Activated CD8-positive, alpha-beta memory T cell treated with anti-CD3 and anti-CD28 coated beads for 48 hours (primary cell): Measurements from ENCODE around the gene GALNT9.

Source experiments
- DNase-seq, 3 experiments: peaks; one replicate each; pipeline ENCODE4 v3.0.0-alpha.2; 2020; ENCODE audit warnings: low read depth in 2 of 3, low spot score in 2 of 3

The GALNT9 gene

DNA sequence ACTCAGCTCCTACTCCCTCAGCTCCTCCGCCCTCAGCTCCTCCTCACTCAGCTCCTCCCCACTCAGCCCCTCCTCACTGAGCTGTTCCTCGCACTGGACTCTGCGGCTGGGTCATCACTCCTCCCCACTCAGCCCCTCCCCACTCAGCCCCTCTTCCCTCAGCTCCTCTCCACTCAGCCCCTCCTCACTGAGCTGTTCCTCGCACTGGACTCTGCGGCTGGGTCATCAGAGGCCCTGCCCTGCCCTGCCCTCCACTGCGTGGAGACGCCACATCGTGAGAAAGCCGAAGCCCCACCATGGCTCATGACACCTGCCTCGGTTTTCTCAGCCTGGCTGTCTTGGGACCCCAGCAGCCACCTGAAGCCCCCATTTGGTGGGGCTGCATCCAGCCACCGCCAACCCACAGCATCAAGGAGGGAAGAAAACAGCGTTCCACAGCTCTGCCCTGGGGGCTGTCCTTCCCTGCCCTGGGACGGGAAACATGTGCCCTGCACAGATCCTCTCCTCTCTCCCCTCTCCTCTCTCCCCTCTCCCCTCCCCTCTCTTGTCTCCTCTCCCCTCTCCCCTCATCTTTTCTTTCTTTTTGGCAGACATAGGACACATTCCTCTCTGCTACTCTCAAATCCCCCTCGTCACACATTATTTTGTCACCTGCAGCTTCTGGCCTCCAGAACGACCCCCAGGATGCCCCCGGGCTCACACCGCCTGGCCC, 167.4 kb downstream of the GALNT9 start:
- DNase-seq: no peak

DNA sequence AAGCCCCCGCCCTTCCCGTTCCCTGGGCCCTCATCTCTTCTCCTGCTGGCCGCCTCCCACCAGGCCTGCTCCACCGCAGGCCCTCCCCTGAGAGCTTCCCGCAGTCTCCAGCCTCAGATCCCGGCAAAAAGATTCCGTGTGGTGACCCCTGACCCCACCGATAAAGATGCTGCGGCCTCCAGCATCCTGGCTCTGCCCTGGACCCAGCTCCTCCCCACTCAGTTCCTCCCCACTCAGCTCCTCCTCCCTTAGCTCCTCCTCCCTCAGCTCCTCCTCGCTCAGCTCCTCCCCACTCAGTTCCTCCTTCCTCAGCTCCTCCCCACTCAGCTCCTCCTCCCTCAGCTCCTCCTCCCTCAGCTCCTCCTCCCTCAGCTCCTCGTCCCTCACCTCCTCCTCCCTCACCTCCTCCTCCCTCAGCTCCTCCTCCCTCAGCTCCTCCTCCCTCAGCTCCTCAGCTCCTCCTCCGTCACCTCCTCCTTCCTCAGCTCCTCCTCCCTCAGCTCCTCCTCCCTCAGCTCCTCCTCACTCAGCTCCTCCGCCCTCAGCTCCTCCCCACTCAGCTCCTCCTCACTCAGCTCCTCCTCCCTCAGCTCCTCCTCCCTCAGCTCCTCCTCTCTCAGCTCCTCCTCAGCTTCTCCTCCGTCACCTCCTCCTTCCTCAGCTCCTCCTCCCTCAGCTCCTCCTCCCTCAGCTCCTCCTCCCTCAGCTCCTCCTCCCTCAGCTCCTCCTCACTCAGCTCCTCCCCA, 168.2 kb downstream of the GALNT9 start:
- DNase-seq: no peak

DNA sequence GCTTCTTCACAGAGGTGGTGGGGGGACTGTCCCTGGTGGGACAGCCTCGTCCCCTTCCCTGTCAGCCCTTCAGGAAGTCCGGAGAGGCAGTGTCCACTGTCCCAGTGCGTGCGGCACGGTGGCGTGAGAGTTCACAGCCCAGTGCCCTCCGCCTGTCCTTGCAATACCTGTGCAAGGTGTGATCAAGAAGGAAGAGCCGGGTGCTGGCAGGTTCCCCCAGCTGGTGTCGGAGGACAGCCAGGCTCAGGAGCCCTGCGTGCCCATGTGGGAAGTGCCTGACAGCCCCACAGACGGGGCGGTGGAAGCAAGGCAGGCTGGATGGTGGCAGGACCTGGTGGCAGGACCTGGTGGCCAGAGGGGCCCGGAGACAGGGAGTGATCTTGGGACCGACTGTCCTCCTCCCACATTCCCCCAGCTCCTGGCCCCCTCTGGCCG, 168.8 kb downstream of the GALNT9 start:
- no peak for DNase-seq

DNA sequence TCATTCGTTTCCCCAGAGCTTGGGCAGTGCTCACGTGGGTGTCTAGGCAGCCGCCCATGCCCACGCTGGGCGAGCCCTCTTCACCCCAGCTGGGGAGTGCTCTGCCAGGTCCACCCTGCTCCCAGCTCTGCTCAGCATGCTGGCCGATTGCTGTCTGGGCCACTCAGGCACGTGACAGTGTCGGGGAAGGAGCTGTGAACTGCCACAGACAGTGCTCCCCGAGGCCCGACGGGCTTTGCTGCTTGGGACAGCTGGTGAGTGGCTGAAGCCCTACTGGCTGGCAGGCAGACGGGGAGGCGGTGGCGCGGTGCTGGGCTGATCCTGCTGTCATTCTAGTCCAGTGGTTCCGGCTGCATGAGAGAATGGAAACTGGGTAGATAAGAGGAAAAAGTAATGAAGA, 169.4 kb downstream of the GALNT9 start:
- DNase-seq: no peak

DNA sequence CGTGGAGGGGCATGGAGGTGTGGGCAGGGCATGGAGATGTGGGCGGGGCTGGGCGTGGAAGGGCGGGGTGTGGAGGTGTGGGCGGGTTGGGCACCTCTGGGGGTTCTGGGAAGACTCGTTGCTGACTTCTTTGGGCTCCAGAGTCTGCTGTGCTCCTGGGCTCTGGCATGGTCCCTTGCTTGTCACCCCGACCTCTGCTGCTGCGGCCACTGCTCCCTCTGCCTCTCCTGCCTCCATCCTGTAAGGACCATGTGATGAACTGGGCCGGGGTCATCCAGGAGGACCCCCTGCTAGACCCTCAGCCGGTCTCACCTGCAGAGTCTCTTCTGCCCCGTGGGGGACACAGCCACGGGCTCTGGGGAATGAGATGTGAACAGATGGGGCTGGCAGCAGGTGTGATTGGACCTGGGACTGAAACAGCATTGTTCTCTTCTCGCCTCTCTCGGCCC, 169.8 kb downstream of the GALNT9 start:
- DNase-seq: no peak

DNA sequence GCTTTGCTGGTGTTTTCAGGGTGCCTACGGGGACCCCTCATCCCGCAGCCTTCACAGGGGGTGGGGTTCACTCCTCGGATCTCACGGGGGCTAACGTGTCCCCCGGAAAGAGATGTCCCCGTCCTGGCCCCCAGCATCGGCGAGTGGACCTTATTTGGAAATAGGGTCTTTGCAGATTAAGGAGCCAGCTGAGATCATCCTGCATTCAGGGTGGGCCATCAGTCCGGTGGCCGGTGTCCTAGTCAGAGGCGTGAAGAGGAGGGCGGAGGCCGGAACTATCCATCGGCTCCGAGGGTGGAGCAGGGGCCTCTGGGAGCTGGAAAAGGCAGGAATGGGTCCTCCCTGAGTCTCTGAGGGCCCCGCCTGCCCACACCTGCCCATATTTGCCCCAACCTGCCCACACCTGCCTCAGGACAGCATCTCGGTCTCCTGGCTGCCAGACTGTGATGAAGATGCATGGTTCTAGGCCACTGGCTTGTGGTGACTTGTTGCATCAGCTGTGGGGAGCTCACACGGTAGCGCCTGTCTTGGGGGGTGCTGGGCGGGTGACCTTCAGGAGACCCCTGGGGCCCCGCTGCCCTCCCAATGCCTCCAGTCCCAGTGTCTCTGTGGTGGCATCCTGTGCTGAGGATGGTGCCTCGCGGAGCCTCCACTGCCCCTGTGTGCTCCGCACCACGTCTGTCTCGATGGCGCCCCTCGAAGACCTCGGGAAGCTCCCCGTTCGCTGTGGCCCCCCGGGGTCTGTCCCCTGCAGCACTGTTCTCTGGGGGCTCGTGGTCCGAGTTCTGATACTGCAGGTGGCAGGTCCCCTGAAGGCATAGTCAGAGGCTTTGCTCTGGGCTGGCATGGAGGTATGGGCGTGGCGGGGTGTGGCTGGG, 170.5 kb downstream of the GALNT9 start:
- DNase-seq: no peak

DNA sequence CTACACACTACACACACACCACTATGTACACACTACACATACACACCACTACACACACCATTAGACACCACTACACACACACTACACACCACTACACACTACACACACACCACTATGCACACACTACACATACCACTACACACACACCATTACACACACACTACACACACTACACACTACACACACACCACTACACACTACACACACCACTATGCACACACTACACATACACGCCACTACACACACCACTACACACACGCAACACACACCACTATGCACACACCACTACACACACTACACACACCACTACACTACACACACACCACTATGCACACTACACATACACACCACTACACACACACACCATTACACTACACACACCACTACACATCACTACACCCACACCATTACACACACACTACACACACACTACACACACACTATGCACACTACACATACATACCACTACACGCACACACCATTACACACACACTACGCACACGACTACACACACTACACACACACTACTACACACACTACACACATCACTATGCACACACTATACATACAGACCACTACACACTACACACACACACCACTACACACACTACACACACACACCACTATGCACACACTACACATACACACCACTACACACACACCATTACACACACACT, 171.5 kb downstream of the GALNT9 start:
- no peak for DNase-seq

DNA sequence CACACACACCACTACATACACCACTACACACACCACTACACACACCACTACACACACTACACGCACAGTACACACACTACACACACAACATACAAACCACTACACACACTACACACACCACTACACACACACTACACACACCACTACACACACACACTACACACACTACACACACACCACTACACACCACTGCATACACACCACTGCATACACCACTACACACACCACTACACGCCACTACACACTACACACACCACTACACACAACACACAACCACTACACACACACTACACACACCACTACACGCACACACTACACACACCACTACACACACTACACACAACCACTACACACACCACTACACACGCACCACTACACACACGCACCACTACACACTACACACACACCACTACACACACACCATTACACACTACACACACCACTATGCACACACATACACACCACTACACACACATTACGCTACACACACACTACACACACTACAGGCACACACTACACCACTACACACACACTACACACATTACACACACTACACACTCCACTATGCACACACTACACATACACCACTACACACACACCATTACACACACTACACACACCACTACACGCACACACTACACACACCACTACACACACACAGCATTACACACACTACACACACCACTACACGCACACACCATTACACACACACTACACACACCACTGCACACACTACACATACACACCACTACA, 172.6 kb downstream of the GALNT9 start:
- DNase-seq: no peak

DNA sequence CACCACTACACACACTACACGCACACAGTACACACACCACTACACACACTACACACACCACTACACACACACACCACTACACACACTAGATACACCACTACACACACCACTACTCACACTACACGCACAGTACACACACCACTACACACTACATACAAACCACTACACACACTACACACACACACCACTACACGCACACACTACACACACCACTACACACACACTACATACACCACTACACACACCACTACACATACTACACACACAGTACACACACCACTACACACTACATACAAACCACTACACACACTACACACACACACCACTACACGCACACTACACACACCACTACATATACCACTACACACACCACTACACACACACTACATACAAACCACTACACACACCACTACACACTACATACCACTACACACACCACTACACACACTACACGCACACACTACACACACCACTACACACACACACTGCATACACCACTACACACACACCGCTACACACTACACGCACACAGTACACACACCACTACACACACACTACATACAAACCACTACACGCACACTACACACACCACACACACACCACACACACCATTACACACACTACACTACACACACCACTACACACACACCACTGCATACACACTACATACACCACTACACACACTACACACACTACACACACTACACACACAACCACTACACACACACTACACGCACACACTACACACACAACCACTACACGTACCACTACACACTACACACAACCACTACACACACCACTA, 173.4 kb downstream of the GALNT9 start:
- DNase-seq: no peak

DNA sequence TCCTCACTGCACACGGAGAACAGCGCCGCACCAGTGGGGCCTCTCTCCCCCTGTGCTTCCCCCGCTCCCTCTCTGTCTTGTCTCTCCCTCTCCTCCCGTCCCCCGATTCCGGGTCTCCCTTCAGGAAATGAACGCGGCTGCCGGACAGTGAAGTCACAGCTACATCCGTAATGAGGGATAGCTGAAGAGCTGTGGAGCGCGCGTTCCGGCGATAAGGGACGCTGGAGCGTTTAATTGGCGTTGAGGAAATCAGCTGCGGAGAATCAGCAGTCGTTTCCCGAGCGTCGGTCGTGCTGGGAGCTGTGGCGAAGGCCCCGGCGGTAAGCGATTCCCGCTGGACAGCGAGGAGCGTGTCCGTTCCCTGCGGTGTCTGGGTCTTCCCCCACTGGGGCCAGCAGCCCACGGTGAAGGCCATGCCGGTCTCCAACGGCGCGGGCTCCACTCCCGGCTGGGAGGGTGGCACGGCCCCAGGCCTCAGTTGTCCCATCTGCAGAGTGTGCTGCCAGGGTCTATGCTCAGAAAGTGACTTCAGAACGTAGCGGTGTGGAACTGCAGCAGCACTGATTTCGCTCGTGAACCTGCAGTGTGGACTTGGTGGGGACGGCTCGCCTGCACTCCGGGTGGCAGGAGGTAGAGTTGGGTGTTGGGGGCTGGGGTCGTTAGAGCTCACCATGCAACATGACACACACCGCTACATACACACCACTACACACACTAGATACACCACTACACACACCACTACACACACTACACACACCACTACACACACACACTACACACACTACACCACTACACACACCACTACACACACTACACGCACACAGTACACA, 174.2 kb downstream of the GALNT9 start:
- no peak for DNase-seq

DNA sequence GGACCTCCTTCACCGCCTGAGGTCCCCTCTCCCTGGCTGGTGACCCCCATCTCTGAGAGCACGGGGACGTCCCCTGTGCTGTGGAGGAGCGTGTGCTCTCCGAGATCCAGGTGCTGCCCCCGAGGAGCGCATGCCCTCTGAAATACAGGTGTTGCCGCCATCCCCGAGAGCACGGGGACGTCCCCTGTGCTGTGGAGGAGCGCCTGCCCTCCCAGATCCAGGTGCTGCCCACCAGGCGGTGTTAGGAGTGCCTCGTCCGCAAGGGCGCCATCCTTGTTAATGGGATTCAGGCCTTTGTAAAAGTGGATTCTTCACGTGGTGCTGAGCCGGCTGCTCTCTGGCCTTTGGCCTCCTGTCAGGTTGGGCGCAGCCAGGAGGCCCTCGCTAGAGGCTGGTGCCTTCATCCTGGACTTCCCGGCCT, 175.0 kb downstream of the GALNT9 start:
- no peak for DNase-seq

DNA sequence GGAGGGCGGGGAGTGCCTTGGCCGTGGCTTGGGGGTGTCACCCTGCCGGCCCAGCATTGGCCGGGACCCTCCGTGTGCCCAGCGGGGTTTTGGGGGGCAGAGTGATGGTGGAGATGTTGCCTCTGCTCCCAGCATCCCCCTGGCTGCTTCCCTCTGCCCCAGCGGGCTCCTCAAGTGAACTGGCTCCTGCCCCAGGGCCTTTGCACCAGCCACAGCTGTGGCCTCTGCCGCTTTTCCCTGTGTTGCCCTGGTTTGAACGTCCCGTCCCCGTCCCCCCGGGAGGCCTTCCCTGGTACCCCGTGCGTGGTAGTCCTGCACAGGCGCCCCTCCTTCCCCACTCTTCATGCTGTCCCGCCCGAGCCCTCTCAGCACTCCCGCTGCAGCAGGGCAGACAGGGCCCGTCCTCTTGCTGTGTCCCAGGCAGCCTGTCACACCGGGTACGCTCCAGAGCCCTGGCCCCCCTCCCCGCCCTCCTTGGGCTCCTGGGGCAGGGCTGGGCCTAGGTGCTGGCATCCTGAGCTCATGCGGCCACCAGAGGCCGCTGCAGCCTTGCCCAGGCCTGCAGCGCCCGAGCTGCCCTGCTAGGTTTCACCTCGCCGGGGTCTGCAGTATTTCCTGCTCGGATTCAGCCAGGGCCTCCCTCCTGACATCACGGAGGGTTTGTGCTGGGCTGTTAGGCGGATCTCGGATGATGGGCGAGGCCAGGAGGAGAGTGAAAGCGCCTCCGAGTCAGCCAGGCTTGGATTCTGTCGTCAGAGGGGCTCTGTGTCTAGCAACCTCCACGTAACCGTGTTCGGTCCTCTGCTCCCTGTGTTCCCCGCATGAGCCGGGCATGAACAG, 175.7 kb downstream of the GALNT9 start:
- DNase-seq: peak in 2 of 3 experiments; percentile 26 to 39

DNA sequence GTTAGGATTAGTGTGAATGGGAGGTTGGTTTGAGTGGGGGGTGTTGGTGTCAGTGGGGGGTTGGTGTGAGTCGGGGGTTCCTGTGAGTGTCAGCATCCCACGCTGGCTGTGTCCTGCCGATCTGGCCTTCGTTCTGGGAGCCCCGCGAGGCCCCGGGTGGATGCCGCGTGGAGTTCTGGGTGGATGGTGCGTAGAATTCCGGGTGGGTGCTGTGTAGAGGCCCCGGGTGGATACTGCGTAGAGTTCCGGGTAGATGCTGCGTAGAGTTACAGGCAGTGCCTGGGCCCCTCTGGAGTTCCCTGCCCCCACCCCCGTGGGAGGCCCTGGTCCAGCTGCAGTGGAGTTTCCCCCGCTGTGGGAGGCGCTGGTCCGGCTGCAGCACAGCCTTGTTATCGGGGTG, 176.4 kb downstream of the GALNT9 start:
- DNase-seq: no peak

DNA sequence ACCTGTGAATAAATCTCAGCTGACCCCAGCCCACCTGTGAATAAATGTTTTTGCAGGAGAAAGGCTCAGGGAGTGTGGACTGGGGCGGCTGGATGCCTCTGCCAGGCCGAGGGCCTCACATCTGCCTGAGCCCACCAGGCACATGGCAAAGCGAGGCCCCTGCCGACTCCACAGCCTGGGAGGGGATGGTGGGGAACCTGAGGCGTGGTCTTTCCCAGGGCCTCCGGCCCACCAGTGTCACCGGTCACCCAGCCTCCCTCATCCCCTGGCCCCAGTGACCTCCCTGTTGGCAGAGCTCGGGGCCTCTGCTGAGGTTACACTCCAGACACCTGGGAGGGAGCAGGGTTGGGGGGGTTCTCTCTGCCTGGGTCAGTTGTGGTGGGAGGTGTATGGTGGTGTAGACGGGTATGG, 177.0 kb downstream of the GALNT9 start:
- no peak for DNase-seq

DNA sequence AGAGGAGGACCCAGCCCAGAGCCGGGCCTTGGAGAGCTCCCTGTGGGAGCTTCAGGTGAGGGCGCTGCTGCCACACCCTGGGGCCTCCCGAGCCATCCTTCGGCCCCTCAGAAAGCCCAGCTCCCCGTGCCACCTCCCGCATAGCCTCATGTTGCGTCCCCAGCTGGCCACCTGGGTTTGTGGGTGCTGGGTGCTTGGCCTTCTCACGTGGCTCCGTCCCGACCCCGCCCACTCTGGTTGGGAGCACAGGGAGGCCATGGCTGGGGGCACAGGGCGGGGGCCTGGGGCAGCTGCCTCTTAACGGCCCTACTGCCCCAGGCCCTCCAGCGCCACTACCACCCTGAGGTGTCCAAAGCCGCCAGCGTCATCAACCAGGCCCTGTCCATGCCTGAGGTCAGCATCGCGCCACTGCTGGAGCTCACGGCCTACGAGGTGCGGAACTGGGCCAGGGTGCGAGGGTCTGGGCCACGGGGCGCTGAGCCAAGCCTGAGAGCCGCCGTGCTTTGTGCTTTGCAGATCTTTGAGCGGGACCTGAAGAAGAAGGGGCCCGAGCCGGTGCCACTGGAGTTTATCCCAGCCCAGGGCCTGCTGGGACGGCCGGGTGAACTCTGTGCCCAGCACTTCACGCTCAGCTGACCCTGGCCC, 177.5 kb downstream of the GALNT9 start:
- no peak for DNase-seq

DNA sequence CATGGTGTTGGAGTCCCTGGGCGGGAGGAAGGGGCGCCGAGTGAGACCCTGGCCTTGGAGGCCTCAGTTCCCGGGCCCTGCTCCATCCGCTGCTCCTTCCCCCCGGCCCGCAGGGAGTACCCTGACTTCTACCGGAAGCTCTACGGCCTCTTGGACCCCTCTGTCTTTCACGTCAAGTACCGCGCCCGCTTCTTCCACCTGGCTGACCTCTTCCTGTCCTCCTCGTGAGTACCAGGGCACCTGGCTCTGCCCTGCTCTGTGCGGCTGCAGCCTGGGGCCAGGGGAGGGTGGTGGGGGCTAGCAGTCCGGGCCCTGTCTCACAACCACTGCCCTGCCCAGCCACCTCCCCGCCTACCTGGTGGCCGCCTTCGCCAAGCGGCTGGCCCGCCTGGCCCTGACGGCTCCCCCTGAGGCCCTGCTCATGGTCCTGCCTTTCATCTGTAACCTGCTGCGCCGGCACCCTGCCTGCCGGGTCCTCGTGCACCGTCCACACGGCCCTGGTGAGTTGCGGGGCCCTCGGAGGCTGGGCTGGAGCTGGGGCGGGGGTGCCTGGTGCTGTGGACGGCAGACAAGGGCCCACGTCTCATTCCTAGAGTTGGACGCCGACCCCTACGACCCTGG, 178.1 kb downstream of the GALNT9 start:
- no peak for DNase-seq

DNA sequence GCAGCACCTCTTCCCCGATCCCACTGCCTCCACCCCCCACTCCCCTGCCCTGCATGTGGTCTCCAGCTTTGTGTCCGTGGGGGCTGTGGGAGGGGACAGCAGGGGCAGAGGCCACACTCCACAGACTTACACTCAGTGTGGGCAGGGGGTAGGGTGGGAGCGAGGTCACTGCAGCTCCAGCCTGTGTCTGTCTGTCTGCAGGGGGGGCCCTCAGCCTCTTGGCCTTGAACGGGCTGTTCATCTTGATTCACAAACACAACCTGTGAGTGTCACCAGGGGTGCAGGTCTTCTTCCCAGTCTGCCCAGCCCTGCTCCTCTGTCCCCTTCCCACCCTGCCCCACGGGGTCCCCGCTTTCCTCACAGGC, 178.6 kb downstream of the GALNT9 start:
- DNase-seq: no peak
